OCI-M1 (cell line): ENCODE results near the gene FARP2.
A peak's percentile ranks its signal among the peaks of the same experiment; 100 is the strongest.

Source experiments
- DNase-seq: peaks from one replicate; lab custom pipeline; 2025; lab: John Stamatoyannopoulos, UW

The FARP2 gene

GRCh38 chr2:241459520-241459919 lies 103.4 kb downstream of the FARP2 start:
- DNase-seq = no peak

- no peak for DNase-seq
These were observed 104.5 kb downstream of the FARP2 start for GRCh38 chr2:241460631-241461030.

GRCh38 chr2:241461693-241462677 lies 105.9 kb downstream of the FARP2 start:
- no peak for DNase-seq

GRCh38 chr2:241463276-241464135 lies 107.4 kb downstream of the FARP2 start:
- no peak for DNase-seq

DNA sequence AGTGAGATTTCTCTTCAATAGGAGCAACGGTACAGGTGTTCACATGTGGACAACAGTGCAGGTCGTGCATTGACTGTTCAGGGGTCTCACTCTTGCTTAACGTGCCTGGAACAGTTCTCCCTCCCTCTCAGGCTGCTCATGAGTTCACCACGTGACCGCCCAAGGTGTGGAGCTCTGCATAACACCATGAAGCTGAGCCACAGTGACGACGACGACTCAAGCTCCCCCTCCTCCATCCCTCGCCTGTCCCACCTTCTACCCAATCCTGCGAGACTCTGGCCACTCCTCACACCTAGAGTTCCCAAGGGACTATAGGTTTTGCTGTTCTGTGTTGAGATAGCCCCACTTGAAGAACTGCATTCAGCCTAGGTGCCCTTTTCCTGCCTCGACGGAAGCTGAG lies 109.5 kb downstream of the FARP2 start:
- DNase-seq = no peak

DNA sequence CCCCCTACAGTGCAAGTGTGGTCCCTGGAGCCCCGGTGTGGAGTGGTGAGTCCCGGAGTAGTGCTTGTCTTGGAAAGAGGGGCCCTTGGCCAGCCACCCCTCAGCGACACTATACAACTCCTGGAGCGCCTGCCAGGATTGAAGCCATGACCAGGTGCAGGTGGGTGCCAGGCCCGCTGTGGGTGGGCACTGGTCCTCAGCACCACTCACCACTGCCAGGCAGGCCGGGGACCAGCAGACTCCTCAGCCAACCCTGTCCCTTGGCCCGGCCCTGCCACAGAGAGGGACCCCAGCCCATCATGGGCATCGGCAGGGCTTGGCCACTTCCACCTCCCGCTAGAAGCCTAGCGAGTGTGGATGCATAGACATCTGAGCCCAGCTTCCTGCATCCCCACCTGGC lies 110.1 kb downstream of the FARP2 start:
- DNase-seq = no peak

DNA sequence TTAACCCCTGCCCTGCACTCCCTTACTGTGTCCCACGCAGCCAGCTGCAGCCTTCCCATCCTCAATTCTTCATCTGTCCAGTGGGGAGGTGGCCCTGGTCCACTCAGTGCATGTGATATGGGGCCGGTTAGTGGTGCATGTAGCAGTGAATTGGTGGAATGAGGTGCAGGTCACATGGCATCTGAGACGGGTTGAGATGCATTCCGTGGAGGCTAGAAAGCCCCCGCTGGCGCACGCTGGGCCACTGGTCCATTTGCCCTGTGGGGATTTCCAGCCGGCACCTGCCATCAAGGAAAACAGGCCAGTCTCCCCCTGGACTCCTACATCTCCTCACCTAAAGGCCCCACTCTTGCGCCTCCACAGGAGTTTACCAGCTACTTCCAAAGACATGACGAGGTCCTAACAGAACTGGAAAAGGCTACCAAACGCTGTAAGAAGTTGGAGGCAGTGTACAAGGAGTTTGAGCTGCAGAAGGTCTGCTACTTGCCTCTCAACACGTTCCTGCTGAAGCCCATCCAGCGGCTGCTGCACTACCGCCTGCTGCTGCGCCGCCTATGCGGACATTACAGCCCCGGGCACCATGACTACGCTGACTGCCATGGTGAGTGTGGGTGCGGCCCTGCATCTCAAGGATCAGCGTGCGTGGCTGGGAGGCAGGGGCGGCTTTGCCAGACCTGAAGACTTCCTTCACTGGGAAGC lies 111.8 kb downstream of the FARP2 start:
- no peak for DNase-seq

DNA sequence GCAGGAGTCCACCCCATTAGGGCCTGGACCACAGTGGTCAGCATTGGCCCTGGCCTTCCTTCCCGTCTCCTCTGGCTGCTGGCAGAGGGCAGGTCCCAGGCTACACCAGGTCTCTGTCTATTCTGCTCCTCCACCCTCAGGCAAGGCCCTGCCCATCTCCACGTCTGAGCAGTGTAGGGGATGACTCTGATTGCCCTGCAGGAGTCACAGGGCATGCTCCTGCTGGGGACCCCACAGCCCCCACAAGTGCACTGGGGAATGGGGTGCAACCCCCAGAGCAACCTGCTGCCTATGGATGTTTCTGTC lies 112.3 kb downstream of the FARP2 start:
- DNase-seq = no peak

GRCh38 chr2:241469746-241470145 lies 113.7 kb downstream of the FARP2 start:
- DNase-seq = no peak

DNA sequence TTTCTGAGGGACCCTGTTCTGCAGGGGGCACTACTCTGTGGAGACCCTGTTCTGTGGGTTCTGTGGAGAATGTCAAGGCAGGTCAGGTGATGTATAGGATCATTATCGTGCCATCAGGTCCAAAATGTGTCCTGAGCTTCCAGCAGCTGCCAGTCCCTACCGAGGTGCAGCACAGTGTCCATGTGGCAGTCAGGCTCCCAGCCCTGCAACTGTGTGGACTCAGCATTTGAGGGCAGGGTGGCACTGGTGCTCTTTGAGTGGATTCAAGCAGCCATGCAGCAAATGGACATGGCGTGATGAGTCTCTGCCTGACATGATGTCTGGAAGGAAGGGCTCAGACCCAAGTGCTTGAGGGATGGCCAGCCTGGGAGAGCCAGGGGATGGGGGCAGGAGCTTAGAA lies 117.3 kb downstream of the FARP2 start:
- no peak for DNase-seq

GRCh38 chr2:241475267-241475666 lies 119.2 kb downstream of the FARP2 start:
- DNase-seq = no peak

DNA sequence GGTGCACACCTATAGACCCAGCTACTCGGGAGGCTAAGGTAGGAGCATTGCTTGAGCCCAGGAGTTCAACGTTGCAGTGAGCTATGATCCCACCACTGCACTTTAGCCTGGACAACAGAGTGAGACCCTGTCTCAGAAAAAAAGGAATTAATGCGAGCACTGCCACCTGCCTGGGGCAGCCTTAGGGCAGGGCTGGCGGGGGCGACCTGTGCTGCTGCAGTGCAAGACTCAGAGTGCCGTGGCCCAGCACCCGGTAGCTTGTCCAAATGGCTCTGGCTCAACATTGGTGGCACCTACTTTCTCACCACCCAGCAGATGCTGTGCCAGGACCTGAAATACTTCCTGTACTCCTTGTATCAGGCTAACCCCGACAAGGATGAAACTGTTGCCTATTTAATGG lies 122.1 kb downstream of the FARP2 start:
- no peak for DNase-seq

GRCh38 chr2:241479026-241479898 lies 123.2 kb downstream of the FARP2 start:
- DNase-seq = no peak

GRCh38 chr2:241481687-241482086 lies 125.6 kb downstream of the FARP2 start:
- DNase-seq = no peak

DNA sequence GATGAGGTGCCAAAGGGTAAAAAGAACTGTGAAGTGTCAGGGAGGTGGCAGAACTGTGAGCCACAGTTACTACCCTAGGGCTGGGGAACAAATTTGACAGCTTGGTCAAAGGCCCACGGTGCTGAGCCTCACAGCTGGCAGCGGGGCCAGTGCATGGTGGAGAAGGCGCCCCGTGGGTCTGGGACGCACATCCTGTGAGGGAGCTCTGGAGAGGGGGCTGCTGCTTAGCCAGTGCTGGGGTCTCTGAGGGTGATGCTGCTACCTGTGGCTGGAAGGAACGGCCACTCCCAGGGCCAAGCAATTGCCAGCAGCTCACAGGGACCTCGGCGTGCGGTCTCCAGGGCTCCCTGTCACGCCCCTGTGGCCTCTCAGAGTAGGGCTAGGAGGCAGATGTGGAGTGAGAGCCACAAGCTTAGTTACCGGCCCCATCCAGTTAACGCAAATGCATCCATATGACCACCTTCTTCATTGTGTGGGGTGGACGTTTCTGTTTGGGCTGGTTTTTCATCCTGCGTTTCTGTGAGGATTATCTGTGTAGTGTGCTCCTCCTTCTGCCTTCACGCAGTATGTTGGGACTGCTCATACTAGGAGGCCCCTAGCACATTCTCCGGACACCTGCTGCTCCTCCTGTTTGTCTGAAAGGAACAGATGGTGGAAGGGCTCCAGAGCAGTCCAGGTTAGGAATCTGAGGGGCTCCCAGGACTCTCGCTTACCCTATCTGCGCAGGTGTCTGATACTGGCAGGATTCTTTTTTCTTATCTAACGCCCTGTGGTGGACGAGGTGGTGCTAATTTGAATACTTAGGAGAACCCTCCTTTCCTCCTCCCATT lies 126.3 kb downstream of the FARP2 start:
- no peak for DNase-seq

- DNase-seq = no peak
These were observed 127.2 kb downstream of the FARP2 start for GRCh38 chr2:241483305-241483704.

DNA sequence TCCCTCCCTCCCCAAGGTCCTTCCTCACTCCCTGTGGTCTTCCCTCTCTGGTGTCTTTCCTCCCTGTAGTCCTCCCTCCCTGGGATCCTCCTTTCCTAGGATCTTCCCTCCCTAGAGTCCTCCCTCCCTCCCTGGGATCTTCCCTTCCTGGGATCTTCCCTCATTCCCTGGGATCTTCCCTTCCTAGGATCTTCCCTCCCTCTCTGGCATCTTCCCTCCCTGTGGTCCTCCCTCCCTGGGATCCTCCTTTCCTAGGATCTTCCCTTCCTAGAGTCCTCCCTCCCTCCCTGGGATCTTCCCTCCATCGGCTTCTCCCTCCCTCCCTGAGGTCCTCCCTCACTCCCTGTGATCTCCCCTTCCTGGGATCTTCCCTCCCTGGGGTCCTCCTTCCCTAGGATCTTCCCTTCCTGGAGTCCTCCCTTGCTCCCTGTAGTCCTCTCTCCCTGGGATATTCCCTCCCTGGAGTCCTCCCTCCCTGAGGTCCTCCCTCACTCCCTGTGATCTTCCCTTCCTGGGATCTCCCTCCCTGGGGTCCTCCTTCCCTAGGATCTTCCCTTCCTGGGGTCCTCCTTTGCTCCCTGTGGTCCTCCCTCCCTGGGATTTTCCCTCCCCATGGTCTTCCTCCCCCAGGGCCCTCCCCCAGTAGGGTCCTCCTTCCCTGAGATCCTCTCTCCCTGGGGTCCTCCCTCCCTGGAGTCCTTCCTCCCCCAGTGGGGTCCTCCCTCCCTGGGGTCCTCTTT lies 129.3 kb downstream of the FARP2 start:
- no peak for DNase-seq

GRCh38 chr2:241489088-241489487 lies 133.0 kb downstream of the FARP2 start:
- peak; percentile 44 for DNase-seq

- DNase-seq = peak; percentile 66
These were observed 133.9 kb downstream of the FARP2 start for GRCh38 chr2:241489733-241490680.
